Astrocyte of the hippocampus (primary cell): ENCODE results near the gene SLC35G1.

Experiments used
- DNase-seq: peaks from one replicate; pipeline ENCODE4 v3.0.0; 2011; ENCODE audit warnings: low read depth, low spot score

The SLC35G1 gene

GRCh38 chr10:93893646-93894515, at the start of gene SLC35G1:
SLC35G1 (plus strand) TSS chr10:93893978; CDS start chr10:93894034, 56 bp downstream.
- peak; percentile 89 for DNase-seq

GRCh38 chr10:93844979-93845626, 48.7 kb upstream of the SLC35G1 start:
- DNase-seq, result no peak

GRCh38 chr10:93849593-93849992, 44.2 kb upstream of the SLC35G1 start:
- no peak for DNase-seq

GRCh38 chr10:93850031-93851015, 43.5 kb upstream of the SLC35G1 start:
- DNase-seq, result no peak

- DNase-seq, result no peak
Measured at GRCh38 chr10:93851169-93851568, 42.6 kb upstream of the SLC35G1 start.

- DNase-seq, result no peak
Measured at GRCh38 chr10:93852476-93853095, 41.2 kb upstream of the SLC35G1 start.

- DNase-seq, result no peak
Measured at GRCh38 chr10:93854975-93855374, 38.8 kb upstream of the SLC35G1 start.

- DNase-seq, result no peak
Measured at GRCh38 chr10:93856349-93857145, 37.2 kb upstream of the SLC35G1 start.

GRCh38 chr10:93859049-93859655, 34.6 kb upstream of the SLC35G1 start:
- DNase-seq, result peak; percentile 18

GRCh38 chr10:93861825-93862224, 32.0 kb upstream of the SLC35G1 start:
- no peak for DNase-seq

GRCh38 chr10:93865794-93866425, 27.9 kb upstream of the SLC35G1 start:
- DNase-seq, result no peak

GRCh38 chr10:93867525-93867924, 26.3 kb upstream of the SLC35G1 start:
- DNase-seq, result no peak

GRCh38 chr10:93871671-93872204, 22.0 kb upstream of the SLC35G1 start:
- no peak for DNase-seq

GRCh38 chr10:93872375-93873158, 21.2 kb upstream of the SLC35G1 start:
- DNase-seq, result no peak

- DNase-seq, result peak; percentile 54
Measured at GRCh38 chr10:93873420-93874115, 20.2 kb upstream of the SLC35G1 start.

- no peak for DNase-seq
Measured at GRCh38 chr10:93874309-93875031, 19.3 kb upstream of the SLC35G1 start.

- no peak for DNase-seq
Measured at GRCh38 chr10:93875032-93875358, 18.8 kb upstream of the SLC35G1 start.
